Left forelimb (tissue), 1 donor: ENCODE results near the gene IFIH1.

ENCODE experiments used
- DNase-seq: peaks from one replicate; pipeline ENCODE4 v3.0.0-alpha.2; 2018; ENCODE audit warnings: low spot score

IFIH1 gene

DNA sequence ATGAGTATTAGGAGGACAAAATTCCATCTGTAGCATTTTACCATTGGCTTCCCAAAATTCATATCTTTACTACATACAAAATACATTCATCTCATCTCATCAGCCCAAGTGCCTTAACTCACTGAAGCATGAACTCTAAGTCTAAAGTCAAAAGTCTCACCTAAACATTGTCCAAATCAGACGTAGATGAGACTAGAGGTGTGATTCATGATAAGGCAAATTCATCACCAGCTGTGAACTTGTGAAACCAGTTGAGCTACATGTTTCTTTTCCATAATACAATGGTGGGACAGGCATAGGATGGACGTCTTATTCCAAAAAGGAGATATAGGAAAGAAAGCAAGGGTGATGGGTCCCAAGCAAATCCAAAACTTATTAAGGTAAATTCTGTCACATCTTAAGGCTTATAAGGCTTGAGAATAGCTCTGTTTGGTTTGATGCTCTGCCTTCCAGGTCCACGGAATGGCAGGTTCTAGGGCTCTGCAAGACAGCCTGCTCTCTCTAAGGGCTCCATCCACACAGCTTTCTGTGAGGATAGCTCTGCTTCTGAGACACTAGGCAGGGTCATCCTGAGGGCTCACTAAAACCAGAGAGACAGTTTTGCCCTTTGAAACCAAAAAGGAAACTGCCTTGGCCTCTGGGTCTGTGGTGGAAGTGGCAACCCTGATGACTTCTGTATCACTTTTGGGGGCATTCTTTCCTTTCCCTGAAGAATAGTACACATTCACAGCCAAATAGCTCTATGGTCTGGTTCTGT lies 9.6 kb downstream of the IFIH1 start:
- no peak for DNase-seq

DNA sequence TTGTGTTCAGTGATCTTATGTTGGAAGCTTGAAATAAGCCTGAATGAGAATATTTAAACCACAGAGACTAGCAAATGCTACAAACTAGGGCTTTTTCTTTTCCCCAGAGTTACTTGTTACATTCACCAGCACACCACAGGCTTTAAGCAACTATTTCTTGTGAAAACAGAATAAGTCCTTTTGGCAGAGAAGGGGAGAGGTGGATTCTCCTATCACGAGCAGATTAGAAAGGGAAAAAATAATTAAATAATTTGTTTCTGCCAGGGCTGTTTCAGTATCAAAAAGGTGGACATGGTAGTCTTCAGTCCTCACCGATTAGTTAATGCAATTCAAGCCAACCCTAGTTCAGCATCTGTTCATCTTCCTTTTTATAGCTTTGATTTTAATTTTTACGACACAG lies 12.6 kb downstream of the IFIH1 start:
- DNase-seq, result no peak

GRCh38 chr2:162301877-162302276 lies 16.6 kb downstream of the IFIH1 start:
- no peak for DNase-seq

DNA sequence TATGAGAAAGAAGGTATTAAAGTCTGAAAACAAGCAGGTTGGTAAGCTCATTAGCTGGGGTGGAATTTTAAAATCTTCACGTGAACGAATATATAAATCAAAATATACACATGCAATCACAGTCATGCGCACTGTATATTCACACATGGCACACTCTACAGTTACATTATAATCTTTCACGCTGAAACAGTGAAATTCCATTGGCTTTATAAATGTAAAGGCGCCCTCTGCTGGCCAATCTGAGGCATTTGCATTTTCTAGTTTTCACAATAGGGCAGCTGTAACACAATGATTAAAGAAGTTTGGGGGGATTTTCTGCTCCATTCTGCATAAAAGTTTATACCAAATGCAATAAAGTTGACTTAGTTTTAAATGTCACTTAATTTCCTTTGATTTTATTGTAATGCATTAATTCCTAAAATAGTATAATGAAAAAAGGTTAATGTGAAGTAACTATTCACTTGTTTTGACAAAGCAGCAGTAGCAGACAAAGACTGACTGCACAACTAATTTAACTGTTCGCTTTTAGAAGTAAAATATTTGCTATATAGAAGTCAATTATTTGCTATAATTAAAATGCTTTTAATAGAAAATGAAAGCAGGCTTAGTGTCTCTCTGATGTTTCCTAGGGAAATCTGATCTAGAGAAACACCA lies 17.2 kb downstream of the IFIH1 start:
- DNase-seq, result no peak

GRCh38 chr2:162300266-162300665 lies 18.2 kb downstream of the IFIH1 start:
- DNase-seq, result no peak

DNA sequence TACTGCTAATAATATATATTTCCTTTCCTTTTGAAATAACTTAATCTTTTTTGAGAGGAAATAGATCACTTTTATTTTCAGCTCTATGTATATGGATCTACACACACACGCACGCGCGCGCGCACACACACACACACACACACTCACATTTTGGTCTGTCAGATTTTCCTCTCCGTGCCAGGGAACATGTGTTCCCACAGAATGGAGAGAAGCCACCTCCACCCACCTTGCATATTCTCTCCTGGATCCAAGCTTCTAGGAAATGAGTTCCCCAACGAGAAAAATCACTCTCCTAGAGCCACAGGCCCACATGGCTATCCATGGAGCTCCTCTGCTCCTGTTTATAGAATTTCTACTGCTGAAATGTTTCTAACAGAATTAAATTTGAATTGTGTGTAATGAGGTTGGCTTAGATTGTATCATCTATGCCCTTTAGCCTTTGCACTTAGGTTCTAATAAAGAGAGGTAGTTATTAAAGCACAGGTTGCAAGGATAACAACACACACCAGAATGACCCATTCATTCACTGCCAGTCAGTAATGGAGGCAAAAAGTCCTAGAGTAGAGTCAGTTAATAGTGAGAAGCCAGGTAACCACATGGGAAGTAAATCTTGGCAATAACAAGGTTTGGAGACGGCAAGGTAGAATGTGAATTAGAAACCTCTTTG lies 19.7 kb downstream of the IFIH1 start:
- no peak for DNase-seq

- no peak for DNase-seq
Observed at GRCh38 chr2:162297925-162298552, 20.4 kb downstream of the IFIH1 start.

- no peak for DNase-seq
Observed at GRCh38 chr2:162295009-162295408, 23.5 kb downstream of the IFIH1 start.

GRCh38 chr2:162293122-162293786 lies 25.2 kb downstream of the IFIH1 start:
- DNase-seq, result no peak

DNA sequence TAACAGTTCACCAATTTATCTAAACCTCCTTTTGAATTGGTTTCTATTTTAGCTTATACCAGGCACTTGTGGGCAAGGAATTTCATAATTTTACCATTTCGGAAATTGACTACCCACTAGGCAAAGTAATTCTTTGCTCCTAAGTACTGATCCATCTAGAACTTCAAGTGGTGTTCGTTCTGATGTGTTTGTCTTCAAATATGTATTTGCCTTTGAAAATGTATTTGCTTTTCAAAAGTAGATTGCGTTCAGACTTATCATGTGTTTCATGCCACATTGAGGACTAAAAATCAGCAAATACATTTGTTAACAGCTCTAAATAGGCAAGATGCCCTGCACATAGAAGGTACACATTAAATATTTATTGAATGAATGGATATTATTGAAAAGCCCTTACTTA lies 26.7 kb downstream of the IFIH1 start:
- no peak for DNase-seq

DNA sequence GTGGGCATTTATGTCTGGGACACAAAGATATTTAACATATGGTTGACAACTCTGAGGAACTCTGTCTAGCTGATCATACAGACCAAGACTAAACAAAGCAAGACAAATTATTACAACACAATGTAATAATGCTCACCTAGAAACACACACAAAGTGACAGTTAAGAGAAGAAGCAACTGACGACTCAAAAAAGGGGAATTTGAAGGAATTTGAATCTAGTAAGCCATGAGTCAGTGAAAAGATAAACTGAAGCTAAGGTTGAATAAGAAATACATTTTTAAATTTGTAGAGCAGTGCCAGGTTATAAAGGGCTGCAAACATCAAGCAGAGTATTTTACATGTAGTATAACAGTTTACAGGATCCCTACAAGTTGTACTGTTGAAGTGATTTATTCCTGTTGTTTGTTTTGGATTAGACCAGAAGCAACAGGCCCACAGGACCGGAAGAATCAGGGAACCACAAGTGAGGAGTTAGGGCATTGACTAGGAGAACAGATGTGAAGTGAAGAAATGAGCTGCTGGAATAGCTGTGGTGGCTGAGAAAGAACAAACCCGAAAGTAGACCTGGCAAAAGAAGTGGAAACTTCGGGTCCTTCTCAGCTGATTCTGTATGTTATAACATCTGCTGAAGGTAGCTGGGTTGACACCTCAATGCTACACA lies 35.6 kb downstream of the IFIH1 start:
- DNase-seq, result no peak

DNA sequence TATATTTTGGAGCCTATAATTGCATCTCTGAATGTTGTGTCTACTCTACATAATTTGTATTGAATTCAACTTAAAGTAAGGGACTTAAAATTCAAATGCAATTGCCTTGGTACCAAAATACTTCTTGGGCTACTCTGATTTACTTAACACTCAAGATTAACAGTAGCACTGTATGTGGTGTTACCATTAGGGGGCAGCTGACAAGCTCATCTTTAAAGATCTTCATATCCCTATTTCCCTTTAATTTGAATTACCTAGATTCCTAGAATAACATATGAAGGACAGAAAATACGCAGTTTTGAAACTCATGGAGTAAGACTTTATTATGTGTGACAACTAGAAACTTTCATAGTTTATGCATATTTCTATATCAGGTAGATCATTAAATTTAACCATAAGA lies 37.8 kb downstream of the IFIH1 start:
- DNase-seq, result no peak

DNA sequence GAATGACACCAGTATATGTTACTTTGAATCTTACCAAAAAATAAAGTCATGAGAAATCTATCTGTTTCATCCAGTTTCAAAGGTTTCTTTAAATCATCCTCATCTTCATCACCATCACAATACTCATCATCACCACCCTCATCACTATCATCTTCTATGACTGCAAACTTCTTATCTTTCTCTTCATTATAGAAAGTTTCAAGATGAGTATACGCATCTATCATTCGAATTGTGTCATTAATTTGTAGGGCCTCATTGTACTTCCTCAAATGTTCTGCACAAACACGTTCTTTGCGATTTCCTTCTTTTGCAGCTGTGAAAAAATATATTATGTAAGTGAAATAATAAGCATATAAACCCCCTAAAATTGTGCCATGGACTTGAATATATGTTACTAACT lies 41.1 kb downstream of the IFIH1 start:
- DNase-seq, result no peak

DNA sequence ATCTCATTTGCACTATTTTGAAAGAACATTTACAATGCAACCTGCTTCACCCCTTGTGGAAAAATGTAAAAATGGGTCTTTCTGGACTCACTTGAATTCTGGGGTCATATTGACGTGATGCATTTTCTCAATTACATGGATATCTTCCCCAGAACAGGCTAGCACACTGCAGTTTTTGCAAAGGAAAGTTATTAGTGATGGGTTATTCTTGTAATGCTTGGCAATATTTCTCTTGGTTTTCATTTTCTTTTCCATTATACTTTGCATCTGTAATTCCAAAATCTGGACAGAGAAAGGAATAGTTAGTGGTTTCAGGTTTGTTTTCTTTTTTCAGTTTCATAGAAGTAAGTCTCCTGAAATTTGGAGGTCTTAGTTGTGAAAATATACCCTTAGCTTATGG lies 50.5 kb downstream of the IFIH1 start:
- no peak for DNase-seq

GRCh38 chr2:162267496-162267895 lies 51.0 kb downstream of the IFIH1 start:
- DNase-seq, result no peak

GRCh38 chr2:162266460-162266760 lies 52.1 kb downstream of the IFIH1 start:
- no peak for DNase-seq

GRCh38 chr2:162265666-162266459 lies 52.6 kb downstream of the IFIH1 start:
- DNase-seq, result no peak

GRCh38 chr2:162261032-162261945 lies 57.2 kb downstream of the IFIH1 start:
- no peak for DNase-seq

DNA sequence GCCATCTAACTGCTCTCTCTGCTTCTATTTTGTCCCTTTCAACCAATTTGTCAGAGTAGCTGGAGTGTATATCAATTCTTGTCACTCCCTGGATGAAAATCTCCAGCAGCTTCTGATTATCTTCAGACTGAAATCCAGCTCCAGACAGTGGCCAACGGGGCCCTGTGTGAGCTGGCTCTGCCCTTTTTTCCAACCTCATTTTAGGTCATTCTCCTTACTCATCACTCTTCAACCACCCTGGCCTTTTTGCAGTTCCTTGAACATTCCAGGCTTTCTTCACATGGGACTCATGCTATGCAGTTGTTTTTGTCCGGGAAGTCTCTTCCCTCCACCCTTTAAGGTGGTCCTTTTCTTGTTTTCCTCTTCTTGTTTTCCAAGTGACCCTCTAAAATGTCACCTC lies 59.8 kb downstream of the IFIH1 start:
- no peak for DNase-seq

DNA sequence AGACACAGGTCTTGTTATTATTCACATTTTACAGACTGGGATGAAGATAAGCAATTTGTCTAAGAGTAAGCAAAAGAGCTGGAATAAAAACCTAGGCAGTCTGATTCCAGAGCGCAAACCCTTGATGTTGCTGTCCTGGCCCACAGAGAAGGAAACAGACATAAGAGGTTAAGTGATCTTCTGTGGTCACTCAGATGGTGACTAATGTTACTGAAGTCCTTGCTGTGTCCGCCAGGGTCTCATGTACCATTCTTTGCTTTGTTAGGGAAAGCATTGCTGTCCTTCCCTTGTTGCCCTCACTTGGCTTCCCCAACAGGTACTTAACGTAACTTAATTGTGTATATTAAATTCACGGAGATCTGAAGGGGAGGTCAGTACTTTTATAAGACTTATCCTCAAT lies 60.3 kb downstream of the IFIH1 start:
- no peak for DNase-seq
